Neural progenitor cell (in vitro differentiated cells): ENCODE data around the gene ITM2B. TPM values are rescaled to one million over a fixed set of nuclear protein-coding genes. Genes with fewer than 3 reads are reported as not detected.

Experiments
- DNase-seq: peaks from one replicate; pipeline ENCODE4 v3.0.0-alpha.2; 2016; ENCODE audit warnings: low spot score
- H2AFZ ChIP-seq: fragments of 200-600 bp; sonication (generic); replicated peaks from 2 replicates; pipeline ENCODE4 v1.6.1; 2016; ENCODE audit warnings: antibody characterized with exemption
- H3F3A ChIP-seq: fragments of 200-600 bp; sonication (generic); 2 replicates; pipeline ENCODE4 v1.6.1; 2016; ENCODE audit warnings: antibody characterized with exemption, low read depth
- H3K27ac ChIP-seq: fragments of 200-600 bp; sonication (generic); 2 replicates; pipeline ENCODE4 v1.5.1; 2016; ENCODE audit warnings: mild to moderate bottlenecking
- H3K27me3 ChIP-seq: fragments of 200-600 bp; sonication (generic); 2 replicates; pipeline ENCODE4 v1.6.1; 2016; ENCODE audit warnings: mild to moderate bottlenecking, moderate library complexity
- H3K36me3 ChIP-seq: fragments of 200-600 bp; sonication (generic); 2 replicates; pipeline ENCODE4 v1.5.1; 2016
- H3K4me1 ChIP-seq: fragments of 200-600 bp; sonication (generic); 2 replicates; pipeline ENCODE4 v1.6.1; 2016; ENCODE audit warnings: mixed run types
- H3K4me2 ChIP-seq: fragments of 200-600 bp; sonication (generic); 2 replicates; pipeline ENCODE4 v1.6.1; 2016
- H3K4me3 ChIP-seq: fragments of 200-600 bp; sonication (generic); 2 replicates; pipeline ENCODE4 v1.5.1; 2016
- H3K79me2 ChIP-seq: fragments of 200-600 bp; sonication (generic); 2 replicates; pipeline ENCODE4 v1.6.1; 2016; ENCODE audit warnings: low read depth
- H3K9ac ChIP-seq: fragments of 200-600 bp; sonication (generic); 2 replicates; pipeline ENCODE4 v1.6.1; 2016
- H3K9me3 ChIP-seq: fragments of 200-600 bp; sonication (generic); 2 replicates; pipeline ENCODE4 v1.5.1; 2016; ENCODE audit warnings: low read depth
- H4K20me1 ChIP-seq: fragments of 200-600 bp; sonication (generic); 2 replicates; pipeline ENCODE4 v1.6.1; 2016; ENCODE audit warnings: low read depth
- H3K27ac Mint-ChIP-seq: 3 replicates; pipeline ENCODE4 v1.8.0; 2021; ENCODE audit warnings: mixed read lengths
- H3K27me3 Mint-ChIP-seq: 2 replicates; pipeline ENCODE4 v1.8.0; 2022; ENCODE audit warnings: low read depth, mild to moderate bottlenecking, inconsistent platforms, moderate library complexity, mixed read lengths; ENCODE audit not compliant: insufficient read depth
- H3K36me3 Mint-ChIP-seq: 3 replicates; pipeline ENCODE4 v1.8.0; 2021; ENCODE audit warnings: mixed read lengths
- H3K4me1 Mint-ChIP-seq: 3 replicates; pipeline ENCODE4 v1.8.0; 2021; ENCODE audit warnings: mixed read lengths
- H3K4me3 Mint-ChIP-seq: 3 replicates; pipeline ENCODE4 v1.8.0; 2021; ENCODE audit warnings: mild to moderate bottlenecking, moderate library complexity, mixed read lengths
- H3K9me3 Mint-ChIP-seq: 3 replicates; pipeline ENCODE4 v1.8.0; 2020; ENCODE audit warnings: mixed read lengths
- EZH2 ChIP-seq: fragments of 200-600 bp; sonication (generic); IDR thresholded peaks from 2 replicates; pipeline ENCODE4 v1.6.1; 2017; ENCODE audit warnings: antibody characterized with exemption, mild to moderate bottlenecking, moderate library complexity
- EZH2phosphoT487 ChIP-seq: fragments of 200-600 bp; sonication (generic); IDR thresholded peaks from 2 replicates; pipeline ENCODE4 v1.6.1; 2017; ENCODE audit warnings: antibody characterized with exemption
- total RNA-seq: library from RNA; depleted of rRNA; stranded (reverse); fragments of >200 nt; gene quantifications from 2 replicates; pipeline ENCODE4 v1.2.3, GENCODE V29; 2015; ENCODE audit warnings: low replicate concordance
- TF ChIP-seq, protein P1 (sequence below): fragments of 200-600 bp; sonication (generic); IDR thresholded peaks from 2 replicates; pipeline ENCODE4 v1.5.1; 2017; ENCODE audit warnings: antibody characterized with exemption, mild to moderate bottlenecking

The ITM2B gene
- total RNA-seq, 1 donor from 2014 or later = 172 TPM

DNA sequence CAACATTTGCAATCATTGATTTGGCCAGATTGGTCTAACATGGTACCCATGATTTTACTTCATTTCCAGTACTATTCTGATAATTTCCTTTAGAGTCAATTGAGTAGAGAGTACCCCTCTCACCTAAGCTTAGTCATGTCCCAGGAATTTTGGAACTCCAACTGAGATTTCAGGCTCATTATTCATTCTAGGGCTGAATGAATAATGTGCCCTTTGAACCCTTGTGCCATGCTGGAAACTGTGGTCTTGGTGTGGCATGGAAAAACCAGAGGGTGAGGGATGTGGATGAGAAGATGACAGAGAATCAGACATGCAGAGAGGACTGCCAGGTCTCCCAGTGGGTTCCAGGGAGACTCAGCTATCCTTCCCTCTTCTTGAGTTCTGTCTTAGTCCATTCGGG, 30.2 kb downstream of the ITM2B start:
- Histone ChIP-seq H2AFZ (no peak overlapping the region), H3K9ac (no peak overlapping the region), H3F3A (no peaks in the 10 kb centered on the region), H3K4me1 (no peaks in the 10 kb centered on the region), H3K27me3 (no peaks in the 10 kb centered on the region), H4K20me1 (no peaks in the 10 kb centered on the region), H3K27ac (no peak overlapping the region), H3K36me3 (peaks cover 16% of the 10 kb centered on the region), H3K4me3 (no peak overlapping the region), H3K79me2 (no peaks in the 10 kb centered on the region), H3K9me3 (no peaks in the 10 kb centered on the region), H3K4me2 (no peak overlapping the region)
- no peak overlapping the region for H3K4me3 Mint-ChIP-seq
- no peaks in the 10 kb centered on the region for H3K27me3 Mint-ChIP-seq
- no peak for TF ChIP-seq EZH2phosphoT487
- TF ChIP-seq EZH2 = no peak
- TF ChIP-seq, protein P1, sequence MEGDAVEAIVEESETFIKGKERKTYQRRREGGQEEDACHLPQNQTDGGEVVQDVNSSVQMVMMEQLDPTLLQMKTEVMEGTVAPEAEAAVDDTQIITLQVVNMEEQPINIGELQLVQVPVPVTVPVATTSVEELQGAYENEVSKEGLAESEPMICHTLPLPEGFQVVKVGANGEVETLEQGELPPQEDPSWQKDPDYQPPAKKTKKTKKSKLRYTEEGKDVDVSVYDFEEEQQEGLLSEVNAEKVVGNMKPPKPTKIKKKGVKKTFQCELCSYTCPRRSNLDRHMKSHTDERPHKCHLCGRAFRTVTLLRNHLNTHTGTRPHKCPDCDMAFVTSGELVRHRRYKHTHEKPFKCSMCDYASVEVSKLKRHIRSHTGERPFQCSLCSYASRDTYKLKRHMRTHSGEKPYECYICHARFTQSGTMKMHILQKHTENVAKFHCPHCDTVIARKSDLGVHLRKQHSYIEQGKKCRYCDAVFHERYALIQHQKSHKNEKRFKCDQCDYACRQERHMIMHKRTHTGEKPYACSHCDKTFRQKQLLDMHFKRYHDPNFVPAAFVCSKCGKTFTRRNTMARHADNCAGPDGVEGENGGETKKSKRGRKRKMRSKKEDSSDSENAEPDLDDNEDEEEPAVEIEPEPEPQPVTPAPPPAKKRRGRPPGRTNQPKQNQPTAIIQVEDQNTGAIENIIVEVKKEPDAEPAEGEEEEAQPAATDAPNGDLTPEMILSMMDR = no peak
- no peak overlapping the region for H3K27ac Mint-ChIP-seq
- H3K9me3 Mint-ChIP-seq = no peaks in the 10 kb centered on the region
- DNase-seq = no peak
- H3K36me3 Mint-ChIP-seq = peaks cover 36% of the 10 kb centered on the region
- peaks cover 15% of the 10 kb centered on the region for H3K4me1 Mint-ChIP-seq

DNA sequence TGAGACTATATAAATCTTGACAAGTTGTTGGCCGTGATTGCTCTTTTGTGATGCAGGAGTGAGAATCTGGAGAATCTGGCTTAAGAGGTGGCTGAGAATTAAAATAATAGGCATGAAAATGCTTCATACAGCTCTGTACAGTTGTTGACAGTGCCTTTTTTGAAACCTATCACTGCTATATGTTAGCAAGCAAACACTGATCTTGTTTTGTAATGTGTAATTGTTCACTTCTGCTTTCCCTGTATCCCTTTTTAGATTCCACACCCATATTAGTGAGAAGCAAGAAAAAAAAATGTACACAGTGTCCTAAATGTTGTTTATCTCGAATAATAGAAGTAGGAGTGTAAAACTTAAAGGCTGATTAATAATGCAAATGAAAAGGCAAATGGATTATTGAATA, 31.1 kb downstream of the ITM2B start:
- no peak for DNase-seq
- Mint-ChIP-seq H3K36me3 (peaks cover 36% of the 10 kb centered on the region), H3K27ac (no peak overlapping the region), H3K4me1 (peaks cover 15% of the 10 kb centered on the region), H3K4me3 (no peak overlapping the region), H3K27me3 (no peaks in the 10 kb centered on the region), H3K9me3 (no peaks in the 10 kb centered on the region)
- Histone ChIP-seq H3K4me3 (no peak overlapping the region), H3F3A (no peaks in the 10 kb centered on the region), H3K4me1 (no peaks in the 10 kb centered on the region), H3K36me3 (peaks cover 16% of the 10 kb centered on the region), H3K27ac (no peak overlapping the region), H3K79me2 (no peaks in the 10 kb centered on the region), H3K9ac (no peak overlapping the region), H3K9me3 (no peaks in the 10 kb centered on the region), H3K27me3 (no peaks in the 10 kb centered on the region), H2AFZ (no peak overlapping the region), H4K20me1 (no peaks in the 10 kb centered on the region), H3K4me2 (no peak overlapping the region)
- TF ChIP-seq, protein P1 = no peak
- TF ChIP-seq EZH2phosphoT487 (no peak), EZH2 (no peak)

DNA sequence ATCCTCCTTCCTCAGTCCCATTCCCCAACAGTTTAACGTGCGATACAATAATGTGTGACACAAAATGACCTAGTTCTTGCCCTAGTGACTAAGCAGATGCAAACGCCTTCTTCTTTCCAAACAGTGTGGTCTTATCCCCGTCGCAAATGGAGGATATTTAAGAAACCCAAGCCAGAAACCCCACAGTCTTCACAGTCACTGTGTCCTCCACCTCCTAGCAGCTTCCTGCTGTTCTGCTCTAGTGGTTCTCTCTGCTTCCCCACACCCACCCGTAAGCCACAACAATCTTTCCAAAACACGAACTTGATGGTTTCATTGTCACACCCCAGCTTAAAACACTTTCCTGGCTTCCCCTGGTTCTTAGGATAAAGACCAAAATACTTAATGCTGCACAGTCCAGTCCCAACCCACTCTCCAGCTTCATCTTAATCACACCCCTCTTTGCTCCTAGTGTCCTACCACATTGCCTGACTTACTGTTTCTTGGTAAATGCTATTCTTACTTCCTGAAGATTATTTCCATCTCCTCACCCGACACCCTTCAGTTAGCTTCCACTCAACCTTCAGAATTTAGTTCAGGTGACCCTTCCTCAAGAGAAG, 32.3 kb downstream of the ITM2B start:
- no peak for TF ChIP-seq EZH2
- TF ChIP-seq, protein P1 = no peak
- no peak for TF ChIP-seq EZH2phosphoT487
- H3K4me1 ChIP-seq = no peaks in the 10 kb centered on the region
- peaks cover 28% of the 10 kb centered on the region for H3K36me3 Mint-ChIP-seq
- no peaks in the 10 kb centered on the region for H3K27me3 Mint-ChIP-seq
- no peak overlapping the region for H2AFZ ChIP-seq
- peaks cover 16% of the 10 kb centered on the region for H3K36me3 ChIP-seq
- no peaks in the 10 kb centered on the region for H3K79me2 ChIP-seq
- no peaks in the 10 kb centered on the region for H4K20me1 ChIP-seq
- H3K27ac ChIP-seq = no peak overlapping the region
- H3K4me3 ChIP-seq = no peak overlapping the region
- no peak for DNase-seq
- no peaks in the 10 kb centered on the region for H3F3A ChIP-seq
- peaks cover 15% of the 10 kb centered on the region for H3K4me1 Mint-ChIP-seq
- H3K4me3 Mint-ChIP-seq = no peak overlapping the region
- no peaks in the 10 kb centered on the region for H3K9me3 ChIP-seq
- no peaks in the 10 kb centered on the region for H3K27me3 ChIP-seq
- H3K9ac ChIP-seq = no peak overlapping the region
- no peaks in the 10 kb centered on the region for H3K9me3 Mint-ChIP-seq
- no peak overlapping the region for H3K4me2 ChIP-seq
- H3K27ac Mint-ChIP-seq = no peak overlapping the region
